Karpas-422 (cell line): ENCODE data around the gene CARS1. TPM values are rescaled to one million over a fixed set of nuclear protein-coding genes. Genes with fewer than 3 reads are reported as not detected.

ENCODE experiments used
- DNase-seq: peaks from one replicate; pipeline ENCODE4 v3.0.0-alpha.2; 2015
- H2AFZ ChIP-seq: fragments of 200-600 bp; sonication (generic); 2 replicates; pipeline ENCODE4 v1.6.1; 2014; ENCODE audit warnings: antibody characterized with exemption, low read length, mixed read lengths
- H3K27ac ChIP-seq: fragments of 200-600 bp; sonication (generic); 2 replicates; pipeline ENCODE4 v1.5.1; 2014; ENCODE audit warnings: mild to moderate bottlenecking, low read length, moderate library complexity
- H3K27me3 ChIP-seq: fragments of 200-600 bp; sonication (generic); 2 replicates; pipeline ENCODE4 v1.6.1; 2014; ENCODE audit warnings: low read length, mixed read lengths
- H3K36me3 ChIP-seq: fragments of 200-600 bp; sonication (generic); 2 replicates; pipeline ENCODE4 v1.6.1; 2014; ENCODE audit warnings: low read length, mixed read lengths; ENCODE audit not compliant: insufficient read depth
- H3K4me1 ChIP-seq: fragments of 200-600 bp; sonication (generic); 2 replicates; pipeline ENCODE4 v1.6.1; 2014; ENCODE audit warnings: mild to moderate bottlenecking, low read length, mixed read lengths
- H3K4me2 ChIP-seq: fragments of 200-600 bp; sonication (generic); 2 replicates; pipeline ENCODE4 v1.6.1; 2014; ENCODE audit warnings: low read length, low read depth, mild to moderate bottlenecking; ENCODE audit not compliant: poor library complexity, severe bottlenecking
- H3K4me3 ChIP-seq: fragments of 200-600 bp; sonication (generic); 2 replicates; pipeline ENCODE4 v1.5.1; 2014; ENCODE audit warnings: mild to moderate bottlenecking, antibody characterized with exemption, low read length, mixed read lengths
- H3K79me2 ChIP-seq: fragments of 200-600 bp; sonication (generic); 2 replicates; pipeline ENCODE4 v1.6.1; 2014; ENCODE audit warnings: mild to moderate bottlenecking, low read length, mixed read lengths
- H3K9ac ChIP-seq: fragments of 200-600 bp; sonication (generic); 2 replicates; pipeline ENCODE4 v1.6.0; 2014; ENCODE audit warnings: low read length
- H3K9me2 ChIP-seq: fragments of 200-600 bp; sonication (generic), shearing (Covaris generic); replicated peaks from 2 replicates; pipeline ENCODE4 v1.6.0; 2014; ENCODE audit warnings: mild to moderate bottlenecking, low read length, moderate library complexity; ENCODE audit not compliant: insufficient read depth
- H3K9me3 ChIP-seq: fragments of 300-700, 200-600 bp; sonication (generic); 2 replicates; pipeline ENCODE4 v1.6.1; 2014; ENCODE audit warnings: low read length, mixed read lengths
- H4K20me1 ChIP-seq: fragments of 200-600 bp; sonication (generic); 2 replicates; pipeline ENCODE4 v1.6.1; 2014; ENCODE audit warnings: mild to moderate bottlenecking, antibody characterized with exemption, low read length, low read depth; ENCODE audit not compliant: insufficient read depth
- total RNA-seq: library from RNA; depleted of rRNA; stranded (reverse); fragments of >200 nt; shearing (Covaris generic); gene quantifications from 2 replicates; pipeline ENCODE4 v1.2.3, GENCODE V29; 2014; ENCODE audit warnings: low replicate concordance

The CARS1 gene
- total RNA-seq, 1 experiment from 2014 or later: 55.8 TPM

DNA sequence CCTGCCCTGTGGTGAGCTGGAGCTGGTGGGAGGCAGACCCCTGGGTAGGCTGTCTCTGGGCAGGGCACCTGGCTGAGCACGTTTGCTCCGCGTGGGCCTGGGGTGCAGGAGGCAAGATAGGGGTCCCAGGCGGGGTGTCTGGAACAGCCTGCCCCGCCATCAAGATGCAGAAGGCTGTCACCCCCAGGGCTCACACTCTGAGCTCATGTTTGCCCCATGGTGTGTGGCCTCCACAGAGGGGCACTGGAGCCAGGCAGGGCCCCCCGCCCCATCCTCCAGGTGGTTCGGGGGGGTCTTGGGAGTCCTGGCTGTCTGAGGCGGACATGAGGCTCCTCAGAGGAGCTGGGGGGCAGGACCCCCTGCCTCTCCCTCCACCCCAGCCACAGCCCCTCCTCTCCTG lies 28.9 kb upstream of the CARS1 start:
- Histone ChIP-seq H3K27me3 (no peaks in the 10 kb centered on the region), H4K20me1 (no peaks in the 10 kb centered on the region), H3K9ac (no peak overlapping the region), H3K9me2 (no peaks in the 10 kb centered on the region), H3K79me2 (no peaks in the 10 kb centered on the region), H2AFZ (no peak overlapping the region), H3K27ac (no peak overlapping the region), H3K36me3 (no peaks in the 10 kb centered on the region), H3K4me3 (no peak overlapping the region), H3K4me1 (no peaks in the 10 kb centered on the region; the same call in 1 of the 2 replicates), H3K9me3 (no peaks in the 10 kb centered on the region), H3K4me2 (no peak overlapping the region)
- DNase-seq: no peak

DNA sequence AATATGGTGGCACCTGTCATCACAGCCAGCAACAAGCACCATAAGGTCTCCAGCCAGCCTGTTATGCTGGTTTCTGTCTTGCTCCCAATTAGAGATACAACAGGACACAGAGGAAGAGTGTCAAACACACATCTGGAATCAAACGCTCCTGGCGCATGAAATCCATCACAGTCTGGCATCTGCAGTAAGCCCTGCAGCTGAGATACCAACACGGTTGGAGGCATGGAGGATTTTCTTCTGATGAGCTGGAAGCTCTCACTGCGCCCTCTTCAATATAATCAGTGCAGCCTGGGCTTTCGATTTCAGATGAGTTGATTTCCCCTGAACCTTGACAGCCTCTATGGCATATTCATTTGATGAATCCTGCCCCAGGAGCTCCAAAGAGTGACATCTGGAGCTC lies 27.8 kb upstream of the CARS1 start:
- Histone ChIP-seq H3K9me3 (no peaks in the 10 kb centered on the region), H3K27ac (no peak overlapping the region), H3K4me2 (no peak overlapping the region), H4K20me1 (no peaks in the 10 kb centered on the region), H3K79me2 (no peaks in the 10 kb centered on the region), H3K9me2 (no peaks in the 10 kb centered on the region), H3K36me3 (no peaks in the 10 kb centered on the region), H2AFZ (no peak overlapping the region), H3K4me1 (peaks cover 6% of the 10 kb centered on the region), H3K27me3 (no peaks in the 10 kb centered on the region), H3K4me3 (no peak overlapping the region), H3K9ac (no peak overlapping the region)
- no peak for DNase-seq

DNA sequence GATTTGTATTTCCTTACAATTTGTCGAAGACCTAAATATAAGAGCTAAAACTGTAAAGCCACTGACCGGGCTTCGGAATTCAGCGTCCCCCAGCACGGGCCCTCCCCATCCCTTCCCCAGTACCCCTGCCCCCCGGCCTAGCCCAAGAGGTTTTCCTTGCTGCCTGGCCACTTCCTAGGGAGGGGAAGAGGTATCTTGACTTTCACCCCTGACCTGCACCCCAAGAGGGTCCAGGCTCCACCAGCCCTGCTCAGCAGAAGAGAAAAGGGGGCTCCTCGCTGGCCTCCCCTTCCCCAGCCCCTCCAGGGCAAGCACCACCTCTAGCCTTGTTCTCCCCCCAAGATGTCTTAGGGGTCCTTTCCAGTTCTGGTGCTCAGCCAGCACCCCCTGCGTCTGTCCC lies 26.1 kb upstream of the CARS1 start:
- no peak overlapping the region for H3K4me2 ChIP-seq
- no peaks in the 10 kb centered on the region for H4K20me1 ChIP-seq
- no peaks in the 10 kb centered on the region for H3K9me3 ChIP-seq
- H3K79me2 ChIP-seq: no peaks in the 10 kb centered on the region
- H3K27ac ChIP-seq: no peak overlapping the region
- H3K36me3 ChIP-seq: no peaks in the 10 kb centered on the region
- no peak for DNase-seq
- no peak overlapping the region for H3K9ac ChIP-seq
- no peak overlapping the region for H2AFZ ChIP-seq
- H3K4me1 ChIP-seq: peaks cover 9% of the 10 kb centered on the region
- H3K27me3 ChIP-seq: no peaks in the 10 kb centered on the region
- no peak overlapping the region for H3K4me3 ChIP-seq
- H3K9me2 ChIP-seq: no peaks in the 10 kb centered on the region

- no peak overlapping the region for H2AFZ ChIP-seq
- no peaks in the 10 kb centered on the region for H3K36me3 ChIP-seq
- no peaks in the 10 kb centered on the region for H4K20me1 ChIP-seq
- H3K27ac ChIP-seq: no peak overlapping the region
- no peaks in the 10 kb centered on the region for H3K27me3 ChIP-seq
- H3K79me2 ChIP-seq: no peaks in the 10 kb centered on the region
- H3K4me3 ChIP-seq: no peak overlapping the region
- H3K9ac ChIP-seq: no peak overlapping the region
- H3K9me2 ChIP-seq: no peaks in the 10 kb centered on the region
- H3K4me2 ChIP-seq: no peak overlapping the region
- H3K9me3 ChIP-seq: no peaks in the 10 kb centered on the region
- H3K4me1 ChIP-seq: peaks cover 9% of the 10 kb centered on the region
- DNase-seq: no peak
Measured at GRCh38 chr11:3081386-3081751, 24.1 kb upstream of the CARS1 start.

GRCh38 chr11:3080733-3081385 lies 23.6 kb upstream of the CARS1 start:
- no peak overlapping the region for H3K9ac ChIP-seq
- H3K9me3 ChIP-seq: no peaks in the 10 kb centered on the region
- H4K20me1 ChIP-seq: no peaks in the 10 kb centered on the region
- no peaks in the 10 kb centered on the region for H3K9me2 ChIP-seq
- no peak overlapping the region for H3K4me3 ChIP-seq
- no peak overlapping the region for H2AFZ ChIP-seq
- H3K79me2 ChIP-seq: no peaks in the 10 kb centered on the region
- DNase-seq: no peak
- peaks cover 9% of the 10 kb centered on the region for H3K4me1 ChIP-seq
- H3K27ac ChIP-seq: no peak overlapping the region
- H3K27me3 ChIP-seq: no peaks in the 10 kb centered on the region
- no peaks in the 10 kb centered on the region for H3K36me3 ChIP-seq
- H3K4me2 ChIP-seq: no peak overlapping the region

- no peaks in the 10 kb centered on the region for H3K9me3 ChIP-seq
- no peak overlapping the region for H2AFZ ChIP-seq
- no peaks in the 10 kb centered on the region for H3K79me2 ChIP-seq
- no peak overlapping the region for H3K27ac ChIP-seq
- H3K4me3 ChIP-seq: no peak overlapping the region
- no peaks in the 10 kb centered on the region for H3K27me3 ChIP-seq
- H3K9ac ChIP-seq: no peak overlapping the region
- no peak for DNase-seq
- H4K20me1 ChIP-seq: no peaks in the 10 kb centered on the region
- H3K9me2 ChIP-seq: no peaks in the 10 kb centered on the region
- H3K4me2 ChIP-seq: no peak overlapping the region
- H3K36me3 ChIP-seq: no peaks in the 10 kb centered on the region
- peaks cover 9% of the 10 kb centered on the region for H3K4me1 ChIP-seq
Measured at GRCh38 chr11:3080104-3080503, 22.9 kb upstream of the CARS1 start.

- no peak overlapping the region for H3K4me3 ChIP-seq
- H3K27me3 ChIP-seq: no peaks in the 10 kb centered on the region
- H3K4me2 ChIP-seq: no peak overlapping the region
- H3K36me3 ChIP-seq: no peaks in the 10 kb centered on the region
- H3K9me2 ChIP-seq: no peaks in the 10 kb centered on the region
- no peaks in the 10 kb centered on the region for H4K20me1 ChIP-seq
- H2AFZ ChIP-seq: no peak overlapping the region
- H3K27ac ChIP-seq: no peak overlapping the region
- H3K9me3 ChIP-seq: no peaks in the 10 kb centered on the region
- H3K4me1 ChIP-seq: peaks cover 9% of the 10 kb centered on the region
- no peaks in the 10 kb centered on the region for H3K79me2 ChIP-seq
- no peak for DNase-seq
- no peak overlapping the region for H3K9ac ChIP-seq
Measured at GRCh38 chr11:3077846-3078440, 20.7 kb upstream of the CARS1 start.

GRCh38 chr11:3077189-3077836 lies 20.1 kb upstream of the CARS1 start:
- no peak overlapping the region for H3K4me2 ChIP-seq
- DNase-seq: no peak
- no peak overlapping the region for H2AFZ ChIP-seq
- no peaks in the 10 kb centered on the region for H3K79me2 ChIP-seq
- no peak overlapping the region for H3K27ac ChIP-seq
- H3K9me3 ChIP-seq: no peaks in the 10 kb centered on the region
- no peak overlapping the region for H3K9ac ChIP-seq
- no peak overlapping the region for H3K4me3 ChIP-seq
- peaks cover 9% of the 10 kb centered on the region for H3K4me1 ChIP-seq
- H3K36me3 ChIP-seq: no peaks in the 10 kb centered on the region
- H3K9me2 ChIP-seq: no peaks in the 10 kb centered on the region
- H3K27me3 ChIP-seq: no peaks in the 10 kb centered on the region
- no peaks in the 10 kb centered on the region for H4K20me1 ChIP-seq
